CD14-positive monocyte (primary cell): Measurements from ENCODE around the gene GPR68. TPM values are rescaled to one million over a fixed set of nuclear protein-coding genes. Genes with fewer than 3 reads are reported as not detected.
A peak's percentile ranks its signal among the peaks of the same experiment; 100 is the strongest.

ENCODE experiments used
- DNase-seq, 3 donors: peaks; one replicate each; pipeline ENCODE4 v3.0.0-alpha.2; 2011 to 2022
- H2AFZ ChIP-seq: 2 replicates; pipeline ENCODE4 v1.6.0; 2012; ENCODE audit warnings: mild to moderate bottlenecking, low read depth, low read length, inconsistent platforms; ENCODE audit not compliant: insufficient read depth, poor library complexity, severe bottlenecking
- H3K27ac ChIP-seq, 2 donors: 1 replicate in 1 of 2; 2 replicates in 1 of 2; pipeline ENCODE4 v1.5.1; 2012 to 2013; ENCODE audit warnings: low read length in 2 of 2, control low read depth in 1 of 2, inconsistent platforms in 1 of 2, low read depth in 1 of 2, mild to moderate bottlenecking in 1 of 2
- H3K27me3 ChIP-seq, 2 donors: one replicate each; pipeline versions ENCODE4 v1.6.0 to v1.6.1; 2011 to 2013; ENCODE audit warnings: low read length in 2 of 2; ENCODE audit not compliant: control insufficient read depth in 2 of 2, insufficient read depth in 2 of 2
- H3K36me3 ChIP-seq, 2 donors: replicated peaks in 1 of 2; 1 replicate in 1 of 2; 2 replicates in 1 of 2; pipeline versions ENCODE4 v1.5.1 to v1.6.1; 2012 to 2013; ENCODE audit warnings: low read length in 2 of 2, control low read depth in 1 of 2, inconsistent platforms in 1 of 2, mild to moderate bottlenecking in 1 of 2; ENCODE audit not compliant: insufficient read depth in 2 of 2, control insufficient read depth in 1 of 2
- H3K4me1 ChIP-seq, 2 donors: 1 replicate in 1 of 2; 2 replicates in 1 of 2; pipeline versions ENCODE4 v1.5.1 to v1.6.1; 2012 to 2013; ENCODE audit warnings: low read length in 2 of 2, control low read depth in 1 of 2, inconsistent platforms in 1 of 2, mild to moderate bottlenecking in 1 of 2, moderate library complexity in 1 of 2; ENCODE audit not compliant: insufficient read depth in 2 of 2, control insufficient read depth in 1 of 2
- H3K4me2 ChIP-seq: replicated peaks from 2 replicates; pipeline ENCODE3; 2012; ENCODE audit warnings: low read length, moderate library complexity, mild to moderate bottlenecking; ENCODE audit not compliant: poor library complexity, severe bottlenecking; ENCODE audit errors: extremely low read depth
- H3K4me3 ChIP-seq, 3 experiments: fragments of 200-600 bp in 1 of 3; sonication (generic) in 1 of 3; replicated peaks in 1 of 3; 1 replicate in 2 of 3; 2 replicates in 1 of 3; pipeline ENCODE4 v1.5.1; 2011 to 2013; ENCODE audit warnings: low read length in 3 of 3, mild to moderate bottlenecking in 3 of 3, control low read depth in 2 of 3, low read depth in 2 of 3, inconsistent platforms in 1 of 3, moderate library complexity in 1 of 3
- H3K79me2 ChIP-seq: 2 replicates; pipeline ENCODE4 v1.6.0; 2012; ENCODE audit warnings: mild to moderate bottlenecking, control low read depth, inconsistent platforms, low read length, moderate library complexity; ENCODE audit not compliant: insufficient read depth
- H3K9ac ChIP-seq: 2 replicates; pipeline ENCODE4 v1.6.0; 2017; ENCODE audit warnings: low read length, mild to moderate bottlenecking; ENCODE audit not compliant: insufficient read depth, poor library complexity, severe bottlenecking
- H3K9me3 ChIP-seq, 2 donors: replicated peaks in 1 of 2; 1 replicate in 1 of 2; 2 replicates in 1 of 2; pipeline versions ENCODE4 v1.5.1 to v1.6.1; 2012 to 2013; ENCODE audit warnings: low read length in 2 of 2, control low read depth in 1 of 2; ENCODE audit not compliant: control insufficient read depth in 1 of 2, insufficient read depth in 1 of 2
- H4K20me1 ChIP-seq: 2 replicates; pipeline ENCODE4 v1.6.0; 2012; ENCODE audit warnings: mild to moderate bottlenecking, low read length, control low read depth, moderate library complexity; ENCODE audit not compliant: insufficient read depth
- H3K27ac Mint-ChIP-seq, 7 donors: one replicate each; pipeline ENCODE4 v1.8.0; 2020; ENCODE audit warnings: mild to moderate bottlenecking in 7 of 7, mixed read lengths in 7 of 7, moderate library complexity in 6 of 7, inconsistent platforms in 2 of 7
- H3K27me3 Mint-ChIP-seq, 3 donors: one replicate each; pipeline ENCODE4 v1.8.0; 2021 to 2022; ENCODE audit warnings: low read depth in 3 of 3, mild to moderate bottlenecking in 3 of 3, mixed read lengths in 3 of 3, moderate library complexity in 3 of 3, inconsistent platforms in 1 of 3
- H3K36me3 Mint-ChIP-seq, 2 donors: one replicate each; pipeline ENCODE4 v1.8.0; 2020; ENCODE audit warnings: mixed read lengths in 2 of 2, inconsistent platforms in 1 of 2, mild to moderate bottlenecking in 1 of 2
- H3K4me1 Mint-ChIP-seq: one replicate; pipeline ENCODE4 v1.8.0; 2020; ENCODE audit warnings: mild to moderate bottlenecking, mixed read lengths
- H3K4me3 Mint-ChIP-seq, 2 donors: one replicate each; pipeline ENCODE4 v1.8.0; 2020; ENCODE audit warnings: mild to moderate bottlenecking in 2 of 2, mixed read lengths in 2 of 2, moderate library complexity in 1 of 2
- H3K9me3 Mint-ChIP-seq, 7 donors: one replicate each; pipeline ENCODE4 v1.8.0; 2020 to 2022; ENCODE audit warnings: mixed read lengths in 7 of 7, mild to moderate bottlenecking in 6 of 7, moderate library complexity in 6 of 7, inconsistent platforms in 2 of 7
- CTCF ChIP-seq: fragments of 200-600 bp; IDR thresholded peaks from one replicate; pipeline ENCODE4 v1.8.0; 2022; ENCODE audit warnings: antibody characterized with exemption, mild to moderate bottlenecking
- WGBS: methylation state at CpG from one replicate; pipeline ENCODE4 v1.1.5; 2013; ENCODE audit warnings: missing lambda C conversion rate; ENCODE audit not compliant: insufficient coverage; 5-methylcytosine and 5-hydroxymethylcytosine counted together
- intact Hi-C, 2 donors: fragments of 100-400 bp; cut with micrococcal nuclease; formaldehyde crosslinking; loops; one replicate each; pipeline versions ENCODE4 v1.15.0 to v1.15.1; 2023
- polyA plus RNA-seq, 3 donors: library from polyadenylated mRNA; depleted of rRNA in 1 of 3; unstranded in 2 of 3; stranded (reverse) in 1 of 3; fragments of 300-500 nt in 2 of 3; fragments of >200 nt in 1 of 3; fragmentation: Illumina TruSeq in 2 of 3; gene quantifications; 1 replicate in 2 of 3; 2 replicates in 1 of 3; pipeline ENCODE4 v1.2.3, GENCODE V29; 2012 to 2021

The GPR68 gene
- polyA plus RNA-seq, 3 donors: 0.05 to 0.07 TPM; not detected in 1

DNA sequence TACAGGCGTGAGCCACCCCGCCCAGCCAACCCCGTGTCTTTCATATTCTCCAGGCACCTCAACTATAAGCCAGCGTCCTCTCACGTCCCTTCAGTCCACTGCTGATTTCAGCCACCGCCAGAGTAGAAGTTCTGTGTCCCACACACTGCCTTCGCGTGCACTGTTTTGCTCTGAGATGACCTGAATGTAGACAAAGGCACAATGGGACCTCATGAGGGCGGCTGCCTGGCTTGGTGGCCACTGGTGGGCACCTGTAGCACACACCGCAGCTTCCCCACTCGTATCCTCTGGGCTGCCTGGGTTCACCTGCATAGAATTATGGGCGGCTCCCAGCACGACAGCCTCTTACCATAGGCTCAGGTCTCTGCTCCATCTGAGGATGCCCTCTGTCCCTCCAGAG, 57.2 kb downstream of the GPR68 start:
- H3K27me3 ChIP-seq: no peaks in the 10 kb centered on the region
- peaks cover 82 to 96% of the 10 kb centered on the region in 2 donors for H3K36me3 ChIP-seq
- no peak overlapping the region for H3K27ac ChIP-seq
- TF ChIP-seq CTCF: no peak
- no peak overlapping the region for H2AFZ ChIP-seq
- H3K27me3 Mint-ChIP-seq: peaks cover 0 to 3% (median 0%) of the 10 kb centered on the region in 3 donors
- no peak for DNase-seq
- WGBS: 100% methylated on average over 9 of the region's 13 CpGs
- no peaks in the 10 kb centered on the region for H3K4me1 Mint-ChIP-seq
- no peaks in the 10 kb centered on the region for H4K20me1 ChIP-seq
- H3K9ac ChIP-seq: no peak overlapping the region
- H3K4me3 ChIP-seq: no peak overlapping the region
- no peaks in the 10 kb centered on the region for H3K9me3 Mint-ChIP-seq
- H3K36me3 Mint-ChIP-seq: peaks cover 82 to 91% of the 10 kb centered on the region in 2 donors
- intact Hi-C loops: no loop called here
- no peaks in the 10 kb centered on the region for H3K4me1 ChIP-seq
- no peak overlapping the region for H3K4me3 Mint-ChIP-seq
- H3K27ac Mint-ChIP-seq: peak overlapping the region in 1 of 7 donors; percentile 21
- H3K79me2 ChIP-seq: no peaks in the 10 kb centered on the region
- H3K4me2 ChIP-seq: no peak overlapping the region
- no peaks in the 10 kb centered on the region for H3K9me3 ChIP-seq

DNA sequence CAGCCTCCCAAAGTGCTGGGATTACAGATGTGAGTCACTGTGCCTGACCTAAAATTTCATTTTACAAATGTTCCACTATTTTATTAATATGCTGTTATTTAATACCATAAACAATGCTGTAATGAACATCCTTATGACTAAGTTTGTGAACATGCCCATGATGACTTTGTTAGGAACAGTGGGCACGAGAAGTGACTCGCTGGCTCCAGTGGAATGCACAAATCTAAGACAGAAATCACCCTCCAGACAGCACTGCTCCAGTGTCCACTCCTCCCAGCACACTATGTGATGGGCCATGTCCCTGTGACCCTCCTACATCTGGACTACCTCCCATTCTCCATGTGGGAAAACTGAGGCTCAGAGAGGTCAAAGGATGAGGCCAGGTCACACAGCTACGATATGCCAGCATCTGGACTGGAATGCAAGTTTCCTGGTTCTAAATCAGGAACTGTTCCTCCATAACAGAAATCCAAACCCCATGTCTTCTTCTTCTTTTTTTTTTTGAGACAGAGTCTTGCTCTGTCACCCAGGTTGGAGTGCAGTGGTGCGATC, 57.9 kb downstream of the GPR68 start:
- TF ChIP-seq CTCF: no peak
- DNase-seq: no peak
- peak overlapping the region in 1 of 7 donors; percentile 33 for H3K27ac Mint-ChIP-seq
- intact Hi-C loops: no loop called here
- no peaks in the 10 kb centered on the region for H3K4me1 Mint-ChIP-seq
- H3K9me3 ChIP-seq: no peaks in the 10 kb centered on the region
- H3K36me3 Mint-ChIP-seq: peaks cover 78 to 92% of the 10 kb centered on the region in 2 donors
- no peak overlapping the region for H3K4me3 ChIP-seq
- H3K36me3 ChIP-seq: peaks cover 78 to 96% of the 10 kb centered on the region in 2 donors
- no peaks in the 10 kb centered on the region for H3K27me3 ChIP-seq
- H3K9ac ChIP-seq: no peak overlapping the region
- H2AFZ ChIP-seq: no peak overlapping the region
- no peak overlapping the region for H3K4me3 Mint-ChIP-seq
- no peaks in the 10 kb centered on the region for H3K79me2 ChIP-seq
- no peak overlapping the region for H3K4me2 ChIP-seq
- no peak overlapping the region for H3K27ac ChIP-seq
- no peaks in the 10 kb centered on the region for H3K4me1 ChIP-seq
- no peaks in the 10 kb centered on the region for H3K9me3 Mint-ChIP-seq
- 78% methylated on average over 3 of the region's 4 CpGs for WGBS
- peaks cover 0 to 3% (median 0%) of the 10 kb centered on the region in 3 donors for H3K27me3 Mint-ChIP-seq
- H4K20me1 ChIP-seq: no peaks in the 10 kb centered on the region
